ENCODE results near the gene CBLC.

Gene CBLC

DNA sequence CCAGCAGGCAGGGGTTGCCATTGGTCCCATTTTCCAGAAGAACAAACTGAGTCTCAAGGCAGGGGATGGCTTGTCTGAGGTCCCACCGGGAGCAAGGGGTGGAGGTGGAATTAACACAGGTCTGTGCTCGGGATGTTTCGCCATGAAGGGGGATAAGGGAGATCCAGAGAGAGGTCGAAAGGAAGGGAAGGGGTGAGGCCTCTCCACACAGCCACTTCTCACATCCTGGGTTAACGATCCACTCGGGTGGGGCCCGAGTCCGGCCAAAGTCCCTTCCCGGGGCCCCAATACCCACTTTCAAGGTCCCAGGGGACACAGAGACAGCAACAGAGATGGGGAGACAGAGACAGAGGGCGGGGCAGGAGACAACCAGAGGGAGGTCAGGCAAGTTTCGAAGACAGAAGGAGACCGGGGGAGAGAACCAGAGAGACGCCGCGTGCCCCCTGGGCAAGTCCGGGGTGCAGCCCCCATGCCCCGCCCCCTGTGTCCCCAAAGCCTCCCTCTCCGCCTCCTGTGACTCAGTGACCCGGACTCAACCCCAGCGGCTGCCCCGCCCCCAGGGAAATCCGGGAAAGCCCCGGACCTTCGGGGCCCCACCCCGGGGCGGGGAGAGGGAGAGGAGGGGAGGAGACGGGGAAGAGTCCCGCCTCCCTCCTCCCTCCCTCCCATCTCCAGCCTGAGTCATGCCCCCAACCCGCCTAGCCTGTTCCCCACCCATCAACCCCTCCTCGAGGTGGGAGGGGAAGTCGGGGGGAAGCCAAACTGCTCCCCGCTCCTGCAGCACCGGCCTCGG, 30.5 kb upstream of the CBLC start:
- DNase-seq (ENCODE audit: low read depth in 2 of 2): peak; percentile 88 to 89

DNA sequence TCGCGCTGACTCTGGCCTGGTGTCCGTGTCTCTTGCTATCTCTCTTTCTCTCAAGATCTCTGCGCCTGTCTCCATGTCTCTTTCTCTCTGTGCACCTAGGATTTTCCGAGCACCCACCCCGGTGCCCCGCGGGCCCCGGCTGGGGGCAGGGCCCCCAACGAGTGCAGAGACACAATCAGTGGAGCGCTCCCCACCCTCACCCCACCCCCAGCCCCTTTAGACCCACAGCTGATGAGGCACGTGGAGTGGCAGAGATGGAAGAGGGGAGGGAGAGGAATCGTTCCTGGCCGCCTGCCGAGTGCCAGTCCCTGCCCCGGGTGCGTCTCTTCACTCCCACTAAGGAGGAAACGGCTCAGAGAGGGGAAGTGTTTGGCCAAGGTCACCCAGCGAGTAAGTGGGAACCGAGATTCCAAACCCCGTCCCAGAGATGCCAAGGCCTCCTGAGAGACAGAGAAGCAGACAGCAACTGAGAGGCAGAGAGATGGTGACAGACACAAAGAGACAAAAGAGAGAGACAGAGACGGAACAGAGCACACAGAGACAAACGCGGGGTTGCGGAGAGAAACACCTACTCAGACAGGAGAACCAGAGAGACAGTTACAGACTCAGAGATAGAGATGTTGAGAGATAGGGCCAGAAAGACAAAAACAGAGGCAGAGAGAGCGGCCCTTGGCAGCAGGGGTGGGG, 29.8 kb upstream of the CBLC start:
- DNase-seq (ENCODE audit: low read depth in 2 of 2): no peak

DNA sequence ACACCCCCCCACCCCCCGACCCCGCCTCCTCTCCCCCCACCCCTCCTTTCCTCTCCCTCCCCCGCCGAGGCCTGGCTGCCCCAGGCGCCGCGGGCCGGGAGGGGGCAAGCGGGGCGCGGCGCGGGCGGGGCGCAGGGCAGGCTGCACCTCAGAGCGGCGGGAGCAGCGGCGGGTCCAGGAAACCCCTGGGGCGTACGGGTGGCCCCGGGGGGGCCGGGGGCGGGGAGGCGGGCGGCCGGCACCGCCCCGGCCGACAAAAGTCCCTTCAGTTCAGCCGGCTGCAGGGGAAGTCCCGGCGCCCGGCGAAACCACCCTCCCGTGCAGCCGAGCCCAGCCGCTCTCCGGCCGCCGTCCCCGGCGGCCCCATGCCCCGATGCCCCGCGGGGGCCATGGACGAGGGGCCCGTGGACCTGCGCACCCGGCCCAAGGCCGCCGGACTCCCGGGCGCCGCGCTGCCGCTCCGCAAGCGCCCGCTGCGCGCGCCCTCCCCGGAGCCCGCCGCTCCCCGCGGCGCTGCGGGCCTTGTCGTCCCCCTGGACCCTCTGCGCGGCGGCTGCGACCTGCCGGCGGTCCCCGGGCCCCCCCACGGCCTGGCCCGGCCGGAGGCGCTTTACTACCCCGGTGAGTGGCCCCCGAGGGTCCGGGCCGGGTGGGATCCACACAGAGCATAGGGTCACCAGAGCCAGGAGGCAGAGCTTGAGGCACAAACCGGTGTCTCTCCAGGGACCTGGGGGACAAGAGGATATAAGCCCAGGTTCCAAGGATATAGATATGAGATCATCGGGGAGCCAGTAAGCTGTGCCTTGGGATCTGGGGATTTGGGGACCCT, 29.1 kb upstream of the CBLC start, which contains the start of gene BCL3:
Gene BCL3 (plus strand): TSS at position 283 of the 829 bp plus-strand sequence. CDS start 83 bp downstream, at position 366.
- DNase-seq (ENCODE audit: low read depth in 2 of 2): no peak

DNA sequence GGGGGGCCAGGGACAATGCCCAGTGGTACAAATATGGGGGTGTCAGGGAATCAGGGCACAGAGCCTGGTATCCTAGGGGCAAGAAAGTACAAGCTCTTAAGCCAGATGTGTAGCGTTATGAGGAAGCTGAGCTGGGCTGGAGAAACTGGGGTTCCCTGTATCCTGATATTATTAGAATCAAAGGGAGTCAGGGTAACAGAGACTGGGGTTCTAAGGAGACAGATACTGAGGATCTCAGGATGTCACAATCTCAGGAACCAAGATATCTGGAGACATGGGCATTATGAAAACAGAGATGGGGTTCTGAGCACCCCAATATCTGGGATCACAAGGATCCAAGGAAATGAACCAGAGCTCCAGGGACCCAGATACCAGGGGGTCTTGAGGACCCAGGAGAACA, 28.4 kb upstream of the CBLC start:
- no peak for DNase-seq (ENCODE audit: low read depth in 2 of 2)

DNA sequence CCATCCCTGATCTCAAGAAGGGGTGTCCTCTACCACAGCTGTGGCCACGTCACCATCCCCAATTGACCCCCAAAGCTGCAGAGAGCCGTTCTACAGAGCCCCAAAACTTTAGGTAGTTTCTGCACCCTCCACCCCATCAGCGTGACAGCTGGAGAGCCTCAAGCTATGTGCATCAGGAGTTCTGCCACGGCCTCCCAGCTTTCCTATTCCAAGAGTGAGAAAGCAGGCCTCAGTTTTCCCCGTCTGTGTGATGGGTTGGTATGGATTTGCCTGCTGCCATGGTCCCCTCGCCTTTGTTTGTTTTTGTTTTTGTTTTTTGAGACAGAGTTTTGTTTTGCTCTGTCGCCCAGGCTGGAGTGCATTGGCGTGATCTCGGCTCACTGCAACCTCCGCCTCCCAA, 27.7 kb upstream of the CBLC start:
- DNase-seq (ENCODE audit: low read depth in 2 of 2): no peak

DNA sequence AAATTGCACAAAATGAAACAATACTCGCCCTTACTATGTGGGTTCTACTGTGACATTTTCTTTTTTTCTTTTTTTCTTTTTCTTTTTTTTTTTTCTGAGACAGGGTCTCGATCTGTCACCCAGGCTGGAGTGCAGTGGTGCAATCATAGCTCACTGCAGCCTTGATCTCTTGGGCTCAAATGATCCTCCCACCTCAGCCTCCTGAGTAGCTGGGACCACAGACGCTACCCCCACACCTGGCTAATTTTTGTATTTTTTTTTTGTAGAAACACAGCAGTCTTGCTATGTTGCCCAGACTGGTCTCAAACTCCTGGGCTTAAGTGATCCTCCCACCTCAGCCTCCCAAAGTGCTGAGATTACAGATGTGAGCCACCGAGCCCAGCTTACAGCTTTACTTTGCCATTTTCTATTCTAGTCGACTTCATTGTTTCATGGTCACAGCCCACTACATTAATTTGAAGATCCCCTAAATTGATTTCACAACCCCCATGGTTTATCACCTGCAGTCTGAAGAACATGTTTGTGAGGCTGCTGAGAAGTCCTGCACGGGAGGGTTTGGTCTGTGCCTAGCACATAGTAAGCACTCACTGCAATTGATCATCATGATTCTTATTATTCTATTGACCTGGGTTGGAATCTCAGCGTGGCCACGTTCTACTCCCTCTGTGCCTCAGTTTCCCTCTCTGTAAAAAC, 25.4 kb upstream of the CBLC start:
- no peak for DNase-seq (ENCODE audit: low read depth in 2 of 2)

DNA sequence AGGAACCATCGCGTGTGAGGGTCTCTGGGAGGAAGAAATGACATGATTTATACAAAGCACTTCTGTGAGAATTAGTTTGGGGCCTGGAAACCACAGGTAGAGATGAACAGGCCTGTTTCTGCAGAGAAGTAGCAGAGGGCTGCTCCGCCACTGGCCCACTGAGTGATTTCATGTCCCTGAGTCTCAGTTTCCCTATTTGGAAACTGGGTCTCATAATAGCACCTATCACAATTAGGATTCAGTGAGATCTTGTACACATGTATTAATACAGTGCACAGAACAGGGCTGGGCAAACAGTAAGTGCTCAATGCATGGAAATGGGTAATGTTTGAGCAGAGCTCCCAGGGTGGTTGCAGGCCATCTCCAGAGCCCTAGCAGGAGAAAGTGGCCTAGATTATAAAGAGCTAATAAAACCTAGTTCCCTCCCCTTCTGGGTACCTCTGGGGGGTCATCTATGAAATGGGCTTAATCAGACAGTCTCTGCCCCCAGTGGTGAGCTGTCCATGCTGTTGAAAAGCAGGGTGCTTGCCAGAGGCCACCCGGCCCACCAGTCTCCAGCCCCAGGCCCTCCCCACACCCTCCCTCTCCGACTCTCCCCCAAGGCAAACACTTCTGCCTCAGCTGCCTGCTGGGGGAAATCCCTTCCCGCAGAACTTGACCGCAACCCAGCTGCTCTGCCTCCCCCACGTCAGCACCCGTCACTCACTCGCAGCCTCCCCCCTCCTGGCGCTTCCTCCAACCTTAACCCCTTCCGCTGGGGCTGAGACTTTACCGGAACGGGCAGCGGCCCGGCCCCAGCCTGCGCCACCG, 24.7 kb upstream of the CBLC start:
- DNase-seq (ENCODE audit: low read depth in 2 of 2): peak; percentile 83 to 84

DNA sequence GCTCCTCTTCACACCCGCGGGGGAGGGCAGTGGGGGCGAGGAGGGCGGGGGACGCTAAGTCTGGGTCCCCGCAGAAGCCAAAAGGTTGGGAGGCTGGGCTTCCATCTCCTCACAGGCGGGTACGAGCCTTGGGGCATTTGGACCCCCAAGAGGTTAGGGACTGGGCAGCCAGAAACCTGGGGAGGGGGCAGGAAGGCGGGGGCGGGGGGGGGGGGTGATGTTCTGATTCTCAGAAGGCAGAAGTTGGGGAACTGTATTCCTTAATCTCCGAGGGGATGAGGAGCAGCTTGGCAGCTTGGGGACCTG, 24.1 kb upstream of the CBLC start:
- no peak for DNase-seq (ENCODE audit: low read depth in 2 of 2)

DNA sequence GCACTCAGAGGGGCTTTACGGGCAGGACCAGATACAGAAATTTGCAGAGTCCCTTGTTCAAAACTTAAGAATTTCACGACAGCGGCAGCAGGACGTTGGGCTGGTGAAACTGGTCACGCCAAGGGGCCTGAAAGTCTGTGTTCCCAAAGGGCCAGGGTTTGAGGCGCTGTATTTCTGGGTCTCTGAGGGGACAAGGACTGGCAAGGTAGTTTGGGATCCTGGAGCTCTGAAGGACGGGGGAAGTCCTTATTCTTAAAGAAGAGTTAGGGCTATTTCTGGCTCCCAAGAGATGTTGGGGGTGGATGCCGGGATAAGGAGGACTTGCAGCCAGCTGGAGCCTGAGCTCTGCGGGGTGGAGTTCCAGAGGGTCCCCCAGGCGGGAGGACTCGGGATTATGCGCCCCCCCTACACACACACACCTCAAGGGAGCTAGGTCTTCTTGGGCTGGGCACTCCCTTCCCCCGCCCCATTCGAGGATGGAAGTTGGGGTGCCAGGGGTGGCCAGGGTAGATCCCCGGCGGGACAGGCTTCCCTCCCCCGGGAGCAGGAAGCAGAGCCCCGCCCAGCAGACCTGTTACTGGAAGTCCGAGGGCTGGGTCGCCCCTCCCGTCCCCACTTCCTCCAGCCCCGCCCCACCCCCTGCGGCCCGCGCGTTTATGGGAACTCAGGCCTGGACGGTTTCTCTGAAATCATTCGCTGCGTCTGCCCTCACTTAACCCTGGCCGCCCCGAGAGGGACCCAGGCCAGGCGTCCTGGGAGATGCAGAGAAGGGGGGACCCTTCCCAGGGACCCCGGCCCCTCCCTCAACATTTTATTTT, 23.5 kb upstream of the CBLC start:
- no peak for DNase-seq (ENCODE audit: low read depth in 2 of 2)

DNA sequence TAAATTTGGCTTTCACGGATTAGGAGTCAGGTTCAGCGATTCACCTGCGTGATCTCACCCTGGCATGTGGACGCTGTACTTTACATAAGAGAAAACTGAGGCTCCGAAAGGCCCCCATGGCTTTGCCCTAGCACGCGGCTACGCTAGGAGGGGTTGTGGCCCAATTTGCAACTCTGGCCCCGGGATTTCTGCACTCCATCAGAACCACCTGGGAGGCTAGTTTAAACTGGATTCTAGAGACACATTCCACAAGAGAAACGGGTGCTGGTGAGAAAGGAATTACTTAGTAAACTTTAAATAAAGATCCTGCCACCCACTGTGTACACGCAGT, 23.0 kb upstream of the CBLC start:
- DNase-seq (ENCODE audit: low read depth in 2 of 2): no peak

DNA sequence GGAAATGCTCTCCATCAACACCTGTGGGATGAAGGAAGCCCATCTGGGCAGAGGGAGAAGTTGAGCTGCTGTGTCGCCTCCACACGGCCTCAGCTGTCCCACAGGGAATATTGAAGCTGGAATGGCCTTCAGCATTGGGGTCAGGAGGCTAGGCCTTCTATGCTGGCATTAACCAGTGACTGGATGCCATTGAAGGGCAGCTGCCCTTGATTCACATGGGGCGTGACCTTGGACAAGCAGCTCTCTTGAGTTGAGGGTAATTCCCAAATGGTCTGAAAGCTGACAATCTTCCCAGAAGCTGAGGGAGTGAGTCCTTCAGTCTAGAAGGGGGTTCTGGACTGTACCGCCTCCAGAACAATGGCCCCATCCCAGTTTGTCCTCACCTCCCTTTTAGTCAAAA, 22.5 kb upstream of the CBLC start:
- DNase-seq (ENCODE audit: low read depth in 2 of 2): no peak

DNA sequence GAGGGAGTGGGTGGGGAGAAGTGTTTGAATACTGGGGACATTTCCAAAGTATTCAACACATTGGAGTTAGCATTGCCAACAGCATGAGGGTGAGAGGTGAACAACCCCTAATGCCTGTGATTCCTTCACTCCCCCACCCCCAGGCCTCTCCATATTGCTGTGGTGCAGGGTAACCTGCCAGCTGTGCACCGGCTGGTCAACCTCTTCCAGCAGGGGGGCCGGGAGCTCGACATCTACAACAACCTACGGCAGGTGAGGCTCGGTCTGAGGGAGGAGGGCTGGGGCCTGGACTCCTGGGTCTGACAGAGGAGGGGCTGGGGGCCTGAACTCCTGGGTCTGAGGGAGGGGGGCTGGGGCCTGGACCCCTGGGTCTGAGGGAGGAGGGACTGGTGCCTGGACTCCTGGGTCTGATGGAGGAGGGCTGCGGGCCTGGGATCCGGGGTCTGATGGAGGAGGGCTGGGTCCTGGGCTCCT, 21.6 kb upstream of the CBLC start:
- DNase-seq (ENCODE audit: low read depth in 2 of 2): no peak

DNA sequence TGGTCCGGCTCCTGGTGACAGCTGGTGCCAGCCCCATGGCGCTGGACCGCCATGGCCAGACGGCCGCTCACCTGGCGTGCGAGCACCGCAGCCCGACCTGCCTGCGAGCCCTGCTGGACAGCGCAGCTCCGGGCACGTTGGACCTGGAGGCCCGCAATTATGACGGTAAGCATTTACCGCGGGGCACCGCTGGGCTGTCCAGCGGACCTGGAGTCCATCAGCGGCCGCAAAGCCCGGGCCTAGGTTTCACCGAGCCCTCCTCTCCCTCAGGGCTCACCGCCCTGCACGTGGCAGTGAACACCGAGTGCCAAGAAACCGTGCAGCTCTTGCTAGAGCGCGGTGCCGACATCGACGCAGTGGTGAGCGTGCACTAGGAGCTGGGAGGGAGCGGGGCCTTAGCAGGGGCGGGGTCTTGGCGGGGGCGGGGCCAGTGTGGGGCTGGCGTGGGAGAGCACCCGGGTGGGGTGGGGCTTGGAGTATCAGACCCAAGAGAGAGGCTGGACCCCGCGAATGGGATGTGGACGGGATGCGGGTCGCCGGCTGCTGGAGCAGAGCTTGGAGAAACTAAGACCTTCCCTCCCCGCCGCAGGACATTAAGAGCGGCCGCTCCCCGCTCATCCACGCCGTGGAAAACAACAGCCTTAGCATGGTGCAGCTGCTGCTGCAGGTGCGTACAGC, 20.5 kb upstream of the CBLC start:
- DNase-seq (ENCODE audit: low read depth in 2 of 2): peak in 1 of 2 experiments; percentile 45

DNA sequence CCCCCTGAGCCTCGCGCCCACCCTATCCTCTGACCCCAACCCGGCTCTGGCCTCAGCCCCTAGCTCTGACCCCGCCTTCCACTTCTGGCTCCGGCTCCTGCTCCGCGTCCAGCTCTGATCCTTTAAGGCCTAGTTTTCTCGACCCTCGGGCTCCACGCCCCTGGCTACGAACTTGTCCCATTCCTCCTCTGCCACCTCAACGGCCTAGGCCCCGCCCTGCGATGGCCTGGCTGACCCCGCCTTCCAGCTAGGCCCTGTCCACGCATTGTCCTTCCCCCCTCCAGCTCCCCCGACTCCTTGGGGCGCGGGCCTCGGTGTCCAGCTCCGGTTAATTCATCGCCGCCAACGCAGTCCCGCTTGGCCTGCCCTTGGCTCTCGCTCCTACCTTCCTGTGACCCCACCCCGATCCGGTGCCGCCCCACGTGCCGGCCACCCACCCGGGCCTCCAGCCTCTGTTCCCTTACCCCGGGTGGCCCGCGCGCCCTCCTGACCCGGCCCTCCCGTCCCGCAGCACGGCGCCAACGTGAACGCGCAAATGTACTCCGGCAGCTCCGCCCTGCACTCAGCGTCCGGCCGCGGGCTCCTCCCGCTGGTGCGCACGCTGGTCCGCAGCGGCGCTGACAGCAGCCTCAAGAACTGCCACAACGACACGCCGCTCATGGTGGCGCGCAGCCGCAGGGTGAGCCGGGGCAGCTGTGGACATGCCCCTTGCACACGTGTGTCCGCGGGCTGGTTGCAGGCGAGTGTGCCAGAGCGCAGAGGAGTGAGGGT, 19.8 kb upstream of the CBLC start:
- DNase-seq (ENCODE audit: low read depth in 2 of 2): no peak

DNA sequence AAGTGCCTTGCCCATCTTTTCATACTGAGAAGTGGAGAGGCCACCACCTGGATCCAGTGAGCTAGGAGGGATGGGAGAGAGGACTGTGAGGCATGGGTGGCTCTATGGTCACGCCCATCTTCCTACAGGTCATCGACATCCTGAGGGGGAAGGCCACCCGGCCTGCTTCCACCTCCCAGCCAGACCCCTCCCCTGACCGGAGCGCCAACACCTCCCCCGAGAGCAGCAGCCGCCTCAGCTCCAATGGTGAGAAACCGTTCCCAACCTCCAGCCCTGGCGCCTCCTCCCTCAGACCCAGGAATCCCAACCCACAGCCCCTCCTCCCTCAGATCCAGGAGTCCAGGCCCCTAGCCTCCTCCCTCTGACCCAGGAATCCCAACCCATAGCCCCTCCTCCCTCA, 19.1 kb upstream of the CBLC start:
- DNase-seq (ENCODE audit: low read depth in 2 of 2): no peak

DNA sequence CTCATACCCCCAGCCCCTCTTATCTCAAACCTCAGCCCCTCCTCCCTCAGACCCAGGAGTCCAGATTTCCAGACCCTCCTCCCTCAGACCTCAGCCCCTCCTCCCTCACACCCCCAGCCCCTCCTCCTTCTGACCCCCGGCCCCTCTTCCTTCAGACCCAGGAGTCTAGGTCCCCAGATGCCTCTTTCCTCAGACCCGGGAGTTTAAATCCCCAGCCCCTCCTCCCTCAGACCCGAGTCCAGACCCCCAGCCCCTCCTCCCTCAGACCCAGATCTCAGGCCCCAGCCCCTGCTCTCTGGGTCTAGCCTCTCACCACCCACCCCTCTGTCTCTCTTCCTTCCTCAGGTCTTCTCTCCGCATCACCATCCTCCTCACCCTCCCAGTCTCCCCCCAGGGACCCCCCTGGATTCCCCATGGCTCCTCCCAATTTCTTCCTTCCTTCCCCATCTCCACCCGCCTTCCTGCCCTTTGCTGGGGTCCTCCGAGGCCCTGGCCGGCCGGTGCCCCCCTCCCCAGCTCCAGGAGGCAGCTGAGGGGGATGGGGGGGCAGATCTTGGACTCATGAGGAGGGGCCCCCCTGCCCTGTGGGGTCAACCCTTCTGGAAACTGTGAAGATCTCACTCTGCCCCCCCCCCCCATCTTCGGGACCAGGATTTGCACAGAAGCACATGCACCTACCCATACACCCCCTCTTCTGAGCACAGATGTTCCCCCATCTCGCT, 18.4 kb upstream of the CBLC start:
- no peak for DNase-seq (ENCODE audit: low read depth in 2 of 2)

DNA sequence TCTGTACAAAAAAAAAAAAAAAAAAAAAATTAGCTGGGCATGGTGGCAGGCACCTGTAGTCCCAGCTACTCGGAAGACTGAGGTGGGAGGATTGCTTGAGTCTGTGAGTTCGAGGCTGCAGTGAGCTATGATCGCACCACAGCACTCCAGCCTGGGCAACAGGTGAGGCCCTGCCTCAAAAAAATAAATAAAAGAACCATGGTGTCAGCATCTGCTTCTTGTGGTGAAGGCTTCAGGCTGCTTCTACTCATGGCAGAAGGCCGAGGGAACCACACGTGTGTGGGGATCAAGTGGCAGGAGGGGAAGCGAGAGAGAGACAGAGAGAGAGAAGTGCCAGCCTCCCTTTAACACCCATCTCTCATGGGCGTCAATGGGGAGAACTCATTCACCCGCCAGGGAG, 15.7 kb upstream of the CBLC start:
- DNase-seq (ENCODE audit: low read depth in 2 of 2): no peak
